GM23338 (cell line): Measurements from ENCODE around the gene CACNA1A. TPM values are rescaled to one million over a fixed set of nuclear protein-coding genes. Genes with fewer than 3 reads are reported as not detected.

ENCODE experiments used
- ATAC-seq: fragments of 200-7000 bp; cut with Tn5 transposase; 3 replicates; pipeline ENCODE4 v1.9.1; 2020
- DNase-seq: peaks from one replicate; pipeline ENCODE4 v3.0.0-alpha.2; 2015; ENCODE audit warnings: low spot score
- H2AFZ ChIP-seq: fragments of 200-600 bp; sonication (generic); 2 replicates; pipeline ENCODE4 v1.8.0; 2016; ENCODE audit warnings: antibody characterized with exemption, mild to moderate bottlenecking, moderate library complexity
- H3F3A ChIP-seq: fragments of 200-600 bp; sonication (generic); replicated peaks from 2 replicates; pipeline ENCODE4 v1.8.0; 2017; ENCODE audit warnings: antibody characterized with exemption, mixed run types, low read depth
- H3K27ac ChIP-seq: fragments of 200-600 bp; sonication (generic); 2 replicates; pipeline ENCODE4 v1.6.1; 2016; ENCODE audit warnings: low read depth
- H3K27me3 ChIP-seq: fragments of 200-600 bp; sonication (generic); 2 replicates; pipeline ENCODE4 v1.8.0; 2016; ENCODE audit warnings: mild to moderate bottlenecking, mixed run types, moderate library complexity; ENCODE audit not compliant: insufficient read depth
- H3K36me3 ChIP-seq: fragments of 200-600 bp; sonication (generic); 2 replicates; pipeline ENCODE4 v1.8.0; 2016; ENCODE audit warnings: mild to moderate bottlenecking; ENCODE audit not compliant: insufficient read depth
- H3K4me1 ChIP-seq: fragments of 200-600 bp; sonication (generic); 2 replicates; pipeline ENCODE4 v1.8.0; 2016; ENCODE audit warnings: mild to moderate bottlenecking, moderate library complexity; ENCODE audit not compliant: insufficient read depth
- H3K4me2 ChIP-seq: fragments of 200-600 bp; sonication (generic); 2 replicates; pipeline ENCODE4 v1.7.1; 2017; ENCODE audit warnings: mixed run types
- H3K4me3 ChIP-seq: fragments of 200-600 bp; sonication (generic); 2 replicates; pipeline ENCODE4 v1.6.1; 2016; ENCODE audit warnings: mixed run types
- H3K79me2 ChIP-seq: fragments of 200-600 bp; sonication (generic); replicated peaks from 2 replicates; pipeline ENCODE4 v1.8.0; 2017; ENCODE audit warnings: mild to moderate bottlenecking; ENCODE audit not compliant: insufficient read depth
- H3K9me2 ChIP-seq: fragments of 200-600 bp; sonication (generic); 2 replicates; pipeline ENCODE4 v1.8.0; 2017; ENCODE audit not compliant: insufficient read depth
- H4K20me1 ChIP-seq: fragments of 200-600 bp; sonication (generic); replicated peaks from 2 replicates; pipeline ENCODE4 v1.8.0; 2017; ENCODE audit warnings: mild to moderate bottlenecking; ENCODE audit not compliant: insufficient read depth
- H3K27ac Mint-ChIP-seq: 2 replicates; pipeline ENCODE4 v1.8.0; 2020; ENCODE audit warnings: inconsistent platforms, mild to moderate bottlenecking, moderate library complexity, mixed read lengths
- H3K27me3 Mint-ChIP-seq: 3 replicates; pipeline ENCODE4 v1.8.0; 2022; ENCODE audit warnings: low read depth, mild to moderate bottlenecking, moderate library complexity, mixed read lengths, inconsistent platforms; ENCODE audit not compliant: insufficient read depth, poor library complexity
- H3K36me3 Mint-ChIP-seq: 3 replicates; pipeline ENCODE4 v1.8.0; 2021; ENCODE audit warnings: low read depth, mild to moderate bottlenecking, inconsistent platforms, moderate library complexity, mixed read lengths
- H3K4me1 Mint-ChIP-seq: 3 replicates; pipeline ENCODE4 v1.8.0; 2020; ENCODE audit warnings: mild to moderate bottlenecking, inconsistent platforms, mixed read lengths
- H3K4me3 Mint-ChIP-seq: 3 replicates; pipeline ENCODE4 v1.8.0; 2021; ENCODE audit warnings: moderate library complexity, mild to moderate bottlenecking, inconsistent platforms, mixed read lengths
- H3K9me3 Mint-ChIP-seq: 3 replicates; pipeline ENCODE4 v1.8.0; 2020; ENCODE audit warnings: moderate library complexity, mild to moderate bottlenecking, inconsistent platforms, mixed read lengths
- CREB1 ChIP-seq: fragments of 250-450 bp; sonication (Bioruptor Pico); IDR thresholded peaks from 2 replicates; pipeline ENCODE4 v1.5.0; 2020; ENCODE audit warnings: low read depth, mild to moderate bottlenecking, moderate library complexity
- CTCF ChIP-seq, 2 experiments: fragments of 200-600 bp in 1 of 2; sonication (generic) in 1 of 2; conservative IDR thresholded peaks; 2 replicates each; pipeline versions ENCODE4 v1.5.1 to v1.6.1; 2016 to 2017; ENCODE audit warnings: antibody characterized with exemption in 2 of 2, low read depth in 2 of 2, mild to moderate bottlenecking in 2 of 2, moderate library complexity in 1 of 2
- ETS1 ChIP-seq: IDR thresholded peaks from 2 replicates; pipeline ENCODE4 v1.6.1; 2016; ENCODE audit warnings: antibody characterized with exemption
- EZH2 ChIP-seq: fragments of 200-600 bp; sonication (generic); IDR thresholded peaks from one replicate; pipeline ENCODE4 v1.8.0; 2017; ENCODE audit warnings: antibody characterized with exemption, mild to moderate bottlenecking, low read depth; ENCODE audit not compliant: unreplicated experiment
- JUNB ChIP-seq: IDR thresholded peaks from one replicate; pipeline ENCODE4 v1.6.1; 2016; ENCODE audit warnings: antibody characterized with exemption; ENCODE audit not compliant: unreplicated experiment
- NANOG ChIP-seq: IDR thresholded peaks from 2 replicates; pipeline ENCODE4 v1.6.1; 2016; ENCODE audit warnings: antibody characterized with exemption, borderline replicate concordance
- POLR2AphosphoS5 ChIP-seq: IDR thresholded peaks from 2 replicates; pipeline ENCODE4 v1.6.1; 2016; ENCODE audit warnings: antibody characterized with exemption, low read depth
- REST ChIP-seq: IDR thresholded peaks from one replicate; pipeline ENCODE4 v1.6.1; 2018; ENCODE audit warnings: antibody characterized with exemption; ENCODE audit not compliant: unreplicated experiment
- STAT1 ChIP-seq: IDR thresholded peaks from one replicate; pipeline ENCODE4 v1.6.1; 2016; ENCODE audit warnings: antibody characterized with exemption; ENCODE audit not compliant: unreplicated experiment
- ZNF114 ChIP-seq: fragments of 250-450 bp; sonication (Bioruptor Pico); IDR thresholded peaks from 2 replicates; pipeline ENCODE4 v1.5.0; 2020; ENCODE audit warnings: mild to moderate bottlenecking, moderate library complexity
- ZNF331 ChIP-seq: fragments of 250-450 bp; sonication (Bioruptor Pico); IDR thresholded peaks from 2 replicates; pipeline ENCODE4 v1.5.0; 2020; ENCODE audit warnings: low read depth, mild to moderate bottlenecking, moderate library complexity
- ZNF462 ChIP-seq: fragments of 250-450 bp; sonication (Bioruptor Pico); IDR thresholded peaks from 2 replicates; pipeline ENCODE4 v1.5.0; 2020; ENCODE audit warnings: mild to moderate bottlenecking, moderate library complexity
- polyA plus RNA-seq: library from polyadenylated mRNA; unstranded; fragments of >200 nt; fragmentation: Nextera tagmentation; extraction: Ambion mirVana; gene quantifications from 2 replicates; pipeline ENCODE4 v1.2.1, GENCODE V29; 2016
- total RNA-seq: library from RNA; depleted of rRNA; stranded (reverse); fragments of >200 nt; shearing (Covaris generic); gene quantifications from 2 replicates; pipeline ENCODE4 v1.2.3, GENCODE V29; 2014

Gene CACNA1A
- total and polyA plus RNA-seq, 2 experiments from 2014 or later, result 7.4 to 20.3 TPM

GRCh38 chr19:13356686-13357280, 149.5 kb downstream of the CACNA1A start (continued):
- TF ChIP-seq ETS1, result no peak
- TF ChIP-seq JUNB, result no peak
- no peak for TF ChIP-seq EZH2
- no peak for TF ChIP-seq NANOG

- ATAC-seq (no peak), DNase-seq (no peak)
- Histone ChIP-seq H3F3A (no peaks in the 10 kb centered on the region), H3K27ac (no peak overlapping the region), H3K4me3 (no peak overlapping the region), H2AFZ (no peak overlapping the region), H3K79me2 (no peaks in the 10 kb centered on the region), H3K4me1 (no peaks in the 10 kb centered on the region), H3K4me2 (no peak overlapping the region), H3K9me2 (no peaks in the 10 kb centered on the region), H3K27me3 (no peaks in the 10 kb centered on the region), H4K20me1 (no peaks in the 10 kb centered on the region), H3K36me3 (no peaks in the 10 kb centered on the region)
- Mint-ChIP-seq H3K27me3 (peaks cover 2% of the 10 kb centered on the region), H3K4me3 (no peak overlapping the region), H3K36me3 (peaks cover 21% of the 10 kb centered on the region), H3K27ac (no peak overlapping the region), H3K9me3 (peaks cover 4% of the 10 kb centered on the region; the same call in 2 of the 3 replicates), H3K4me1 (no peaks in the 10 kb centered on the region)
- no peak for TF ChIP-seq STAT1
- no peak for TF ChIP-seq CREB1 (CRISPR knock-in tag)
- TF ChIP-seq POLR2AphosphoS5, result no peak
- TF ChIP-seq JUNB, result no peak
- TF ChIP-seq ZNF331 (CRISPR knock-in tag), result no peak
- no peak for TF ChIP-seq EZH2
- no peak for TF ChIP-seq CTCF (conservative IDR thresholded peaks at IDR 0.05; ENCODE audit: low read depth in 2 of 2)
- TF ChIP-seq REST, result no peak
- TF ChIP-seq ZNF462 (CRISPR knock-in tag), result no peak
- no peak for TF ChIP-seq ZNF114 (CRISPR knock-in tag)
These were observed 150.1 kb downstream of the CACNA1A start for GRCh38 chr19:13356185-13356584.
